Measurements from ENCODE around the gene EME1.
A peak's percentile ranks its signal among the peaks of the same experiment; 100 is the strongest.
"Not testable (repeated sequence)": the region's sequence is repeated elsewhere in the genome, so short reads cannot be mapped to it uniquely, and the experiment has no call there.

EME1 gene

GRCh38 chr17:50393700-50394099 is 20.7 kb downstream of the EME1 start:
- no peak for DNase-seq (ENCODE audit: low read depth in 3 of 3)

GRCh38 chr17:50394711-50395110 is 21.7 kb downstream of the EME1 start:
- no peak for DNase-seq (ENCODE audit: low read depth in 3 of 3)

GRCh38 chr17:50396261-50397110 is 23.5 kb downstream of the EME1 start:
- peak in 1 of 3 donors; percentile 11 for DNase-seq (ENCODE audit: low read depth in 3 of 3)

- peak; percentile 79 to 90 (median 87) for DNase-seq (ENCODE audit: low read depth in 3 of 3)
These were observed 24.3 kb downstream of the EME1 start, which contains the start of gene LRRC59 for GRCh38 chr17:50397111-50397918. LRRC59 (minus strand) TSS chr17:50397523; CDS start chr17:50397317, 206 bp downstream.

GRCh38 chr17:50397919-50398285 is 24.9 kb downstream of the EME1 start:
- no peak for DNase-seq (ENCODE audit: low read depth in 3 of 3)

GRCh38 chr17:50398672-50399071 is 25.6 kb downstream of the EME1 start:
- DNase-seq (ENCODE audit: low read depth in 3 of 3), result not testable (repeated sequence)

- not testable (repeated sequence) for DNase-seq (ENCODE audit: low read depth in 3 of 3)
These were observed 26.6 kb downstream of the EME1 start for GRCh38 chr17:50399591-50399990.

GRCh38 chr17:50405351-50405750 is 32.3 kb downstream of the EME1 start:
- DNase-seq (ENCODE audit: low read depth in 3 of 3), result not testable (repeated sequence)

- no peak for DNase-seq (ENCODE audit: low read depth in 3 of 3)
These were observed 33.5 kb downstream of the EME1 start for GRCh38 chr17:50406578-50406977.

- no peak for DNase-seq (ENCODE audit: low read depth in 3 of 3)
These were observed 34.9 kb downstream of the EME1 start for GRCh38 chr17:50407921-50408320.

- DNase-seq (ENCODE audit: low read depth in 3 of 3), result no peak
These were observed 39.2 kb downstream of the EME1 start for GRCh38 chr17:50412188-50412732.

- no peak for DNase-seq (ENCODE audit: low read depth in 3 of 3)
These were observed 41.8 kb downstream of the EME1 start for GRCh38 chr17:50414808-50415207.

- not testable (repeated sequence) for DNase-seq (ENCODE audit: low read depth in 3 of 3)
These were observed 46.5 kb downstream of the EME1 start for GRCh38 chr17:50419577-50419976.

GRCh38 chr17:50420419-50421112 is 47.5 kb downstream of the EME1 start:
- DNase-seq (ENCODE audit: low read depth in 3 of 3), result no peak

GRCh38 chr17:50421308-50422051 is 48.5 kb downstream of the EME1 start:
- no peak for DNase-seq (ENCODE audit: low read depth in 3 of 3)

- DNase-seq (ENCODE audit: low read depth in 3 of 3), result no peak
These were observed 49.7 kb downstream of the EME1 start for GRCh38 chr17:50422738-50423137.

- DNase-seq (ENCODE audit: low read depth in 3 of 3), result no peak
These were observed 50.6 kb downstream of the EME1 start for GRCh38 chr17:50423553-50424159.

GRCh38 chr17:50424246-50424995 is 51.4 kb downstream of the EME1 start:
- no peak for DNase-seq (ENCODE audit: low read depth in 3 of 3)

GRCh38 chr17:50424996-50425681 is 52.1 kb downstream of the EME1 start:
- DNase-seq (ENCODE audit: low read depth in 3 of 3), result no peak

Data from stimulated activated CD4-positive, alpha-beta T cell treated with anti-CD3 and anti-CD28 coated beads, TNF-alpha, amount 100 ng/mL, for 48 hours (primary cell).